Ovary (tissue), 3 donors: Measurements from ENCODE around the gene WFDC1.

Experiments
- EP300 ChIP-seq: sonication (generic); formaldehyde crosslinking; IDR thresholded peaks from one replicate; pipeline ENCODE4 v1.6.1; 2017; ENCODE audit warnings: antibody characterized with exemption
- TF ChIP-seq, protein P1 (sequence below), 3 donors: fragments of 450-650 bp in 2 of 3; fragments of 200-600 bp in 1 of 3; IDR thresholded peaks; one replicate each; pipeline versions ENCODE4 v1.5.1 to v1.8.0; 2016 to 2022; ENCODE audit warnings: antibody characterized with exemption in 3 of 3, mild to moderate bottlenecking in 1 of 3
- donor health status: DM: no; HTN: no; CAD: no.

- TF ChIP-seq, protein P1, sequence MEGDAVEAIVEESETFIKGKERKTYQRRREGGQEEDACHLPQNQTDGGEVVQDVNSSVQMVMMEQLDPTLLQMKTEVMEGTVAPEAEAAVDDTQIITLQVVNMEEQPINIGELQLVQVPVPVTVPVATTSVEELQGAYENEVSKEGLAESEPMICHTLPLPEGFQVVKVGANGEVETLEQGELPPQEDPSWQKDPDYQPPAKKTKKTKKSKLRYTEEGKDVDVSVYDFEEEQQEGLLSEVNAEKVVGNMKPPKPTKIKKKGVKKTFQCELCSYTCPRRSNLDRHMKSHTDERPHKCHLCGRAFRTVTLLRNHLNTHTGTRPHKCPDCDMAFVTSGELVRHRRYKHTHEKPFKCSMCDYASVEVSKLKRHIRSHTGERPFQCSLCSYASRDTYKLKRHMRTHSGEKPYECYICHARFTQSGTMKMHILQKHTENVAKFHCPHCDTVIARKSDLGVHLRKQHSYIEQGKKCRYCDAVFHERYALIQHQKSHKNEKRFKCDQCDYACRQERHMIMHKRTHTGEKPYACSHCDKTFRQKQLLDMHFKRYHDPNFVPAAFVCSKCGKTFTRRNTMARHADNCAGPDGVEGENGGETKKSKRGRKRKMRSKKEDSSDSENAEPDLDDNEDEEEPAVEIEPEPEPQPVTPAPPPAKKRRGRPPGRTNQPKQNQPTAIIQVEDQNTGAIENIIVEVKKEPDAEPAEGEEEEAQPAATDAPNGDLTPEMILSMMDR (IDR thresholded peaks at IDR 0.05) = no peak
- no peak for TF ChIP-seq EP300
These were observed 83.4 kb downstream of the WFDC1 start for GRCh38 chr16:84378099-84378498.
